ENCODE data around the gene GTPBP1. TPM values are rescaled to one million over a fixed set of nuclear protein-coding genes. Genes with fewer than 3 reads are reported as not detected.

The GTPBP1 gene
- total and polyA plus RNA-seq, 2 of the 13 experiments (the other 11 are each of a cell fraction or from before 2014, with no cell fraction given): 22.3 to 27.0 TPM

DNA sequence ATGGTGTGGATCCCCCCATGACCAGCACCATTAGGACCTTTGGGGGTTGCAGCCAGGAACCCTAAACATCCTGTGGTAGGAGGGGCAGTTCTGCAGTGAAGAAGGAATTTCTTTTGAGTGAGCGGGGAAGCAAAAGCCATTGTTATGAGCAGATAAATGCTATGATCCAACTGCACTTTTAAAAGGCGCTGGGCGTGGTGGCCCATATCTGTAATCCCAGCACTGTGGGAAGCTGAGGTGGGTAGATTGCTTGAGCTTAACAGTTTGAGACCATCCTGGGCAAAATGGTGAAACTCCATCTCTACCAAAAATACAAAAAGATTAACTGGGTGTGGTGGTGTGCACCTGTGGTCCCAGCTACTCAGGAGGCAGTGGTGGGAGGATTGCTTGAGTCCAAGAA is 29.9 kb upstream of the GTPBP1 start (continued):
- no peak for TF ChIP-seq ZNF782 (CRISPR knock-in tag; IDR thresholded peaks at IDR 0.05; ENCODE audit: borderline replicate concordance)
- no peak for TF ChIP-seq ZNF441 (CRISPR knock-in tag; IDR thresholded peaks at IDR 0.05; ENCODE audit: borderline replicate concordance)
- no peak for TF ChIP-seq ZNF138 (CRISPR knock-in tag; IDR thresholded peaks at IDR 0.05; ENCODE audit: low read depth)
- TF ChIP-seq ZNF484 (CRISPR knock-in tag; IDR thresholded peaks at IDR 0.05; ENCODE audit: borderline replicate concordance, low read depth): no peak
- no peak for TF ChIP-seq REPIN1 (CRISPR knock-in tag; IDR thresholded peaks at IDR 0.05; ENCODE audit: borderline replicate concordance, low read depth)
- TF ChIP-seq ZNF263 (CRISPR knock-in tag; IDR thresholded peaks at IDR 0.05): no peak
- no peak for TF ChIP-seq ZBTB8A (CRISPR knock-in tag; IDR thresholded peaks at IDR 0.05; ENCODE audit: borderline replicate concordance, low read depth)

DNA sequence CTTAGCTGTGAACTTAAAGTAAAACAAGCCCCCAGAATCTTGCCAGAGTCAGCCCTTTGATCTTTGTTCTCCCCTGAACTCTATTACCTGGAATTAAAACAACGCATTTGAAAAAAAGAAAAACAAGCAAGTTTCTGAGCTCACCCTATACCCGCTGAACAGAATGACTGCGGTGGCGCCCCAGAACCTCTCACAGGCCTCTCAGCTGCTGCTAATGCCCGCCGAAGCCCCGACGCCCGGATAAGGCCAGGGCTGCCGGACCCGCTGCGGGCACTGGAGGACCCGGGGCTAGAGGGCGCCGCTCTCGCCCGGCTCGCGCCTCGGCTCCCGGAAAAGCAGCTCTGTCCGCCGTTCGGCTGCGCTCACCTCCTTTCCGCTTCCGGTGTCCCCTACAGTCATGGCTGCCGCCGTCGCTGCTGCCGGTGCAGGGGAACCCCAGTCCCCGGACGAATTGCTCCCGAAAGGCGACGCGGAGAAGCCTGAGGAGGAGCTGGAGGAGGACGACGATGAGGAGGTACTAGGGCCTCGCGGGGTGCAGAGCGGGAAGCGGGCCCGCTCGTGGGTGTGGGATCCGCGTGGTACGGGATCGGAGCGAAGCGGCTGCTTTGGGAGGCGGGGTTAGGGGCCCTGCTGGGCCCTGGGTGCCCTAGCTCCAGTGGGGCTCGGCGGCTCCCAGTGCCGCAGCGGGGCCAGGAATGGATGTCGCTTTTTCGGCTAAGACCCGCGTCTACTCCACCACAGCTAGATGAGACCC is 24.0 kb upstream of the GTPBP1 start, which contains the start of gene TOMM22:
TSS of gene TOMM22 (plus strand) at position 376 of the 754 bp plus-strand sequence. CDS start at position 398, 22 bp downstream.
- no TSS peak for BruUV-seq (replicated peaks)
- H3K4me1 ChIP-seq (ENCODE audit: insufficient read depth, low read length): peaks cover 30% of the 10 kb centered on the region
- peaks cover 11 to 32% of the 10 kb centered on the region in 2 experiments; a peak in 4 of 5 replicates for H3K36me3 ChIP-seq (replicated peaks in 1 of 2; ENCODE audit: control insufficient read depth in 1 of 2, insufficient read depth in 2 of 2, low read length in 2 of 2)
- intact Hi-C loops (cut with micrococcal nuclease; ENCODE audit: unreplicated experiment) (no loop called here), in situ Hi-C loops (cut with HindIII; ENCODE audit: extremely low pct_ligation_motif_present, low pct_unique_long_range_greater_than_20kb) (no loop called here)
- no peaks in the 10 kb centered on the region for H3K27me3 ChIP-seq (ENCODE audit: control insufficient read depth in 1 of 2, insufficient read depth in 2 of 2, low read length in 2 of 2)
- FAIRE-seq (no peak), ATAC-seq (peak; percentile 99), DNase-seq (ENCODE audit: low spot score) (peak; percentile 75)
- H3K9me3 ChIP-seq (ENCODE audit: low read length): no peaks in the 10 kb centered on the region
- ChIA-PET CTCF (ENCODE audit: low intra/inter-chr PET ratio, low total read pairs) (no interaction called here), POLR2A (interaction anchor here (0.7 to 4.7 kb wide), 15 partner anchors 10 to 283 kb away, joined by 3 to 102 read pairs (median 4); partner anchors contain the start of genes GTPBP1, JOSD1, NPTXR and SUN2)
- peak within 1 kb of the TSS; percentile 94 for H3K4me2 ChIP-seq (ENCODE audit: low read depth, low read length)
- H3K27ac ChIP-seq (ENCODE audit: extremely low read length, insufficient read depth, low read length): peak within 1 kb of the TSS; percentile 76
- peak within 1 kb of the TSS; percentile 98 to 99 (median 99) for H3K4me3 ChIP-seq (replicated peaks in 1 of 3; ENCODE audit: insufficient read depth in 1 of 3, low read depth in 2 of 3, low read length in 3 of 3)
- peaks cover 11% of the 10 kb centered on the region for H3K79me2 ChIP-seq (ENCODE audit: insufficient read depth, low read length)
- no peaks in the 10 kb centered on the region for H4K20me1 ChIP-seq (ENCODE audit: insufficient read depth, low read length)
- H3K9ac ChIP-seq (ENCODE audit: insufficient read depth, low read depth, low read length): peak within 1 kb of the TSS; percentile 94
- 0% methylated on average over 8 of the region's 60 CpGs for WGBS (ENCODE audit: low lambda C conversion rate)
- no peak within 1 kb of the TSS for H2AFZ ChIP-seq (ENCODE audit: low read length)
- TF ChIP-seq, protein P1, sequence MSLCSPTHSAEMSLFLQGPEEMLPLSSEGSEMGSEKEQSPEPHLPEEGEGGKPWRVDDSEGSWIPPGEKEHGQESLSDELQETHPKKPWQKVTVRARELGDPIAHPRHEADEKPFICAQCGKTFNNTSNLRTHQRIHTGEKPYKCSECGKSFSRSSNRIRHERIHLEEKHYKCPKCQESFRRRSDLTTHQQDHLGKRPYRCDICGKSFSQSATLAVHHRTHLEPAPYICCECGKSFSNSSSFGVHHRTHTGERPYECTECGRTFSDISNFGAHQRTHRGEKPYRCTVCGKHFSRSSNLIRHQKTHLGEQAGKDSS (CRISPR knock-in tag; IDR thresholded peaks at IDR 0.05; ENCODE audit: borderline replicate concordance, low read depth): peak; percentile 38; the same call in 1 of the 2 replicates
- TF ChIP-seq ERF (CRISPR knock-in tag; IDR thresholded peaks at IDR 0.05) (peak; percentile 97), ZNF790 (CRISPR knock-in tag; IDR thresholded peaks at IDR 0.05; ENCODE audit: borderline replicate concordance) (peak; percentile 95), DZIP1 (CRISPR knock-in tag; IDR thresholded peaks at IDR 0.05) (0 out of 2 replicates have a peak, but pooled peaks have one; percentile 49), FOSL1 (CRISPR knock-in tag; IDR thresholded peaks at IDR 0.05; ENCODE audit: borderline replicate concordance) (peak; percentile 42; the same call in 1 of the 2 replicates)
- TF ChIP-seq, protein P2, sequence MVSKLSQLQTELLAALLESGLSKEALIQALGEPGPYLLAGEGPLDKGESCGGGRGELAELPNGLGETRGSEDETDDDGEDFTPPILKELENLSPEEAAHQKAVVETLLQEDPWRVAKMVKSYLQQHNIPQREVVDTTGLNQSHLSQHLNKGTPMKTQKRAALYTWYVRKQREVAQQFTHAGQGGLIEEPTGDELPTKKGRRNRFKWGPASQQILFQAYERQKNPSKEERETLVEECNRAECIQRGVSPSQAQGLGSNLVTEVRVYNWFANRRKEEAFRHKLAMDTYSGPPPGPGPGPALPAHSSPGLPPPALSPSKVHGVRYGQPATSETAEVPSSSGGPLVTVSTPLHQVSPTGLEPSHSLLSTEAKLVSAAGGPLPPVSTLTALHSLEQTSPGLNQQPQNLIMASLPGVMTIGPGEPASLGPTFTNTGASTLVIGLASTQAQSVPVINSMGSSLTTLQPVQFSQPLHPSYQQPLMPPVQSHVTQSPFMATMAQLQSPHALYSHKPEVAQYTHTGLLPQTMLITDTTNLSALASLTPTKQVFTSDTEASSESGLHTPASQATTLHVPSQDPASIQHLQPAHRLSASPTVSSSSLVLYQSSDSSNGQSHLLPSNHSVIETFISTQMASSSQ (IDR thresholded peaks at IDR 0.05; ENCODE audit: low read depth): no peak
- TF ChIP-seq, protein P2 (CRISPR knock-in tag; IDR thresholded peaks at IDR 0.05; ENCODE audit: borderline replicate concordance): peak; percentile 78
